ENCODE results near the gene CLBA1. TPM values are rescaled to one million over a fixed set of nuclear protein-coding genes. Genes with fewer than 3 reads are reported as not detected.

The CLBA1 gene
- polyA plus RNA-seq, 5 donors = 10.8 to 19.8 (median 14.1) TPM

- no peak for DNase-seq
These were observed 57.2 kb downstream of the CLBA1 start for GRCh38 chr14:105042813-105043212.

DNA sequence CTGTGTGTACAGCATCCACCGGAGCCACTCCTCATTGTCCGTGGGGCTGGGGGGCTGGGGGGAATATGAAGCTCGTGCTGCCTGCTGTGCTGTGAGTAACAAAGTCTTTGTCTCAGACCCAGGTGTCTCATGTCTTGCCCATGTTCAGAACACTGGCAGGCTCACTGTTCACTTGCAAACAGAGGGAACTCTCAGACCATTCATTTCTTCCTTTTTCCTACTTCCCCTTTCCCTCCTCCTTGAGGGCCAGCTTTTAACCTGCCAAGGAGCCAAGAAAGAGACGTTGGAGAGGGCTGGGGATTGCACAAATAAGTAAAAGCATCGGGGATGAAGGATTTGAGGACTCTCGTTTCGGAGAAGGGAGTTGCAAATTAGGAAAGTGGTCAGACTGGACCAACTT is 58.1 kb downstream of the CLBA1 start:
- no peak for DNase-seq

Other genes starting within 250 kb of the CLBA1 start
- gene SIVA1, start 232.6 kb upstream of the CLBA1 start, polyA plus RNA-seq (ENCODE audit: insufficient read depth in 1 of 5, insufficient read length in 5 of 5, low replicate concordance in 1 of 5) = 100 to 1,000 TPM in 1 of 5 donors, 10 to 100 TPM in 4; 49.3 to 124 (median 71.4) TPM
- gene AKT1, start 190.0 kb upstream of the CLBA1 start, polyA plus RNA-seq (ENCODE audit: insufficient read depth in 1 of 5, insufficient read length in 5 of 5, low replicate concordance in 1 of 5) = 100 to 1,000 TPM; 124 to 240 (median 138) TPM
- 10 to 100 TPM in 1 of 5 donors, 1 to 10 TPM in 4; 6.1 to 11.9 (median 6.5) TPM for gene ZBTB42, start 184.7 kb upstream of the CLBA1 start, polyA plus RNA-seq (ENCODE audit: insufficient read depth in 1 of 5, insufficient read length in 5 of 5, low replicate concordance in 1 of 5)
- 10 to 100 TPM in 3 of 5 donors, 1 to 10 TPM in 2; 8.8 to 21.5 (median 11.2) TPM for gene CEP170B, start 120.5 kb upstream of the CLBA1 start, polyA plus RNA-seq (ENCODE audit: insufficient read depth in 1 of 5, insufficient read length in 5 of 5, low replicate concordance in 1 of 5)
- gene PLD4, start 60.9 kb upstream of the CLBA1 start, polyA plus RNA-seq (ENCODE audit: insufficient read depth in 1 of 5, insufficient read length in 5 of 5, low replicate concordance in 1 of 5) = 1 to 10 TPM; 3.1 to 9.5 (median 4.1) TPM
- gene AHNAK2, start 7.4 kb upstream of the CLBA1 start, polyA plus RNA-seq (ENCODE audit: insufficient read depth in 1 of 5, insufficient read length in 5 of 5, low replicate concordance in 1 of 5) = 1 to 10 TPM; 1.1 to 3.0 (median 2.3) TPM
- 10 to 100 TPM; 18.5 to 26.6 (median 23.0) TPM for gene CDCA4, start 35.3 kb downstream of the CLBA1 start, polyA plus RNA-seq (ENCODE audit: insufficient read depth in 1 of 5, insufficient read length in 5 of 5, low replicate concordance in 1 of 5)
- 1 to 10 TPM in 4 of 5 donors, under 1 TPM in 1; 0.99 to 1.9 (median 1.2) TPM for gene GPR132, start 79.6 kb downstream of the CLBA1 start, polyA plus RNA-seq (ENCODE audit: insufficient read depth in 1 of 5, insufficient read length in 5 of 5, low replicate concordance in 1 of 5)
- gene JAG2, start 183.0 kb downstream of the CLBA1 start, polyA plus RNA-seq (ENCODE audit: insufficient read depth in 1 of 5, insufficient read length in 5 of 5, low replicate concordance in 1 of 5) = 10 to 100 TPM; 10.2 to 20.0 (median 11.2) TPM
- 10 to 100 TPM; 21.3 to 48.9 (median 28.6) TPM for gene NUDT14, start 195.5 kb downstream of the CLBA1 start, polyA plus RNA-seq (ENCODE audit: insufficient read depth in 1 of 5, insufficient read length in 5 of 5, low replicate concordance in 1 of 5)